ENCODE data around the gene PDE1A.

The PDE1A gene

GRCh38 chr2:182179176-182179575, 247.7 kb downstream of the PDE1A start:
- Histone ChIP-seq H3K4me3 (ENCODE audit: insufficient read length, low read depth) (no peak overlapping the region), H3K27me3 (ENCODE audit: insufficient read depth, insufficient read length) (no peaks in the 10 kb centered on the region)
- TF ChIP-seq YY1 (IDR thresholded peaks at IDR 0.05; ENCODE audit: insufficient read depth, insufficient read length) (no peak), ZNF274 (IDR thresholded peaks at IDR 0.05; ENCODE audit: low read depth, low read length) (no peak), SUZ12 (IDR thresholded peaks at IDR 0.05; ENCODE audit: extremely low read depth, insufficient read depth, insufficient read length) (no peak)

GRCh38 chr2:182173944-182174622, 252.8 kb downstream of the PDE1A start:
- Histone ChIP-seq H3K4me1 (ENCODE audit: insufficient read depth, insufficient read length) (no peaks in the 10 kb centered on the region), H3K4me3 (ENCODE audit: insufficient read length, low read depth) (no peak overlapping the region), H3K9ac (ENCODE audit: insufficient read length, low read depth) (no peak overlapping the region), H3K27me3 (ENCODE audit: insufficient read depth, insufficient read length) (no peaks in the 10 kb centered on the region), H3K36me3 (ENCODE audit: insufficient read depth, insufficient read length, low read length) (no peaks in the 10 kb centered on the region), H3K9me3 (ENCODE audit: insufficient read depth, low read length) (no peaks in the 10 kb centered on the region)
- TF ChIP-seq YY1 (IDR thresholded peaks at IDR 0.05; ENCODE audit: insufficient read depth, insufficient read length) (no peak), SUZ12 (IDR thresholded peaks at IDR 0.05; ENCODE audit: extremely low read depth, insufficient read depth, insufficient read length) (no peak), ZNF274 (IDR thresholded peaks at IDR 0.05; ENCODE audit: low read depth, low read length) (no peak)
- DNase-seq (ENCODE audit: low read depth, low spot score) = no peak

More at GRCh38 chr2:182179176-182179575, 247.7 kb downstream of the PDE1A start:
- Histone ChIP-seq H3K9me3 (ENCODE audit: insufficient read depth, low read length) (no peaks in the 10 kb centered on the region; the same call in 1 of the 2 replicates), H3K9ac (ENCODE audit: insufficient read length, low read depth) (no peak overlapping the region), H3K4me1 (ENCODE audit: insufficient read depth, insufficient read length) (no peaks in the 10 kb centered on the region), H3K36me3 (ENCODE audit: insufficient read depth, insufficient read length, low read length) (no peaks in the 10 kb centered on the region)
- DNase-seq (ENCODE audit: low read depth, low spot score) = no peak

- DNase-seq (ENCODE audit: low read depth, low spot score) = no peak
- H3K36me3 ChIP-seq (ENCODE audit: insufficient read depth, insufficient read length, low read length) = no peaks in the 10 kb centered on the region
- H3K9ac ChIP-seq (ENCODE audit: insufficient read length, low read depth) = no peak overlapping the region
- H3K27me3 ChIP-seq (ENCODE audit: insufficient read depth, insufficient read length) = no peaks in the 10 kb centered on the region
- H3K4me1 ChIP-seq (ENCODE audit: insufficient read depth, insufficient read length) = no peaks in the 10 kb centered on the region
- no peak for TF ChIP-seq ZNF274 (IDR thresholded peaks at IDR 0.05; ENCODE audit: low read depth, low read length)
- no peak for TF ChIP-seq SUZ12 (IDR thresholded peaks at IDR 0.05; ENCODE audit: extremely low read depth, insufficient read depth, insufficient read length)
- TF ChIP-seq YY1 (IDR thresholded peaks at IDR 0.05; ENCODE audit: insufficient read depth, insufficient read length) = no peak
- H3K9me3 ChIP-seq (ENCODE audit: insufficient read depth, low read length) = no peaks in the 10 kb centered on the region
- H3K4me3 ChIP-seq (ENCODE audit: insufficient read length, low read depth) = no peak overlapping the region
Observed at GRCh38 chr2:182170341-182170740, 256.5 kb downstream of the PDE1A start.

GRCh38 chr2:182167882-182168281, 259.0 kb downstream of the PDE1A start:
- TF ChIP-seq ZNF274 (IDR thresholded peaks at IDR 0.05; ENCODE audit: low read depth, low read length) = no peak
- TF ChIP-seq SUZ12 (IDR thresholded peaks at IDR 0.05; ENCODE audit: extremely low read depth, insufficient read depth, insufficient read length) = no peak
- no peak for TF ChIP-seq YY1 (IDR thresholded peaks at IDR 0.05; ENCODE audit: insufficient read depth, insufficient read length)
- Histone ChIP-seq H3K36me3 (ENCODE audit: insufficient read depth, insufficient read length, low read length) (no peaks in the 10 kb centered on the region), H3K4me1 (ENCODE audit: insufficient read depth, insufficient read length) (no peaks in the 10 kb centered on the region), H3K4me3 (ENCODE audit: insufficient read length, low read depth) (no peak overlapping the region), H3K9me3 (ENCODE audit: insufficient read depth, low read length) (no peaks in the 10 kb centered on the region), H3K27me3 (ENCODE audit: insufficient read depth, insufficient read length) (no peaks in the 10 kb centered on the region), H3K9ac (ENCODE audit: insufficient read length, low read depth) (no peak overlapping the region)
- no peak for DNase-seq (ENCODE audit: low read depth, low spot score)

GRCh38 chr2:182166841-182167240, 260.0 kb downstream of the PDE1A start:
- H3K4me1 ChIP-seq (ENCODE audit: insufficient read depth, insufficient read length) = no peaks in the 10 kb centered on the region
- H3K4me3 ChIP-seq (ENCODE audit: insufficient read length, low read depth) = no peak overlapping the region
- no peak overlapping the region for H3K9ac ChIP-seq (ENCODE audit: insufficient read length, low read depth)
- H3K9me3 ChIP-seq (ENCODE audit: insufficient read depth, low read length) = no peaks in the 10 kb centered on the region
- H3K27me3 ChIP-seq (ENCODE audit: insufficient read depth, insufficient read length) = no peaks in the 10 kb centered on the region
- H3K36me3 ChIP-seq (ENCODE audit: insufficient read depth, insufficient read length, low read length) = no peaks in the 10 kb centered on the region
- no peak for DNase-seq (ENCODE audit: low read depth, low spot score)
- TF ChIP-seq YY1 (IDR thresholded peaks at IDR 0.05; ENCODE audit: insufficient read depth, insufficient read length) (no peak), ZNF274 (IDR thresholded peaks at IDR 0.05; ENCODE audit: low read depth, low read length) (no peak), SUZ12 (IDR thresholded peaks at IDR 0.05; ENCODE audit: extremely low read depth, insufficient read depth, insufficient read length) (no peak)

- Histone ChIP-seq H3K36me3 (ENCODE audit: insufficient read depth, insufficient read length, low read length) (no peaks in the 10 kb centered on the region), H3K4me3 (ENCODE audit: insufficient read length, low read depth) (no peak overlapping the region), H3K4me1 (ENCODE audit: insufficient read depth, insufficient read length) (no peaks in the 10 kb centered on the region), H3K27me3 (ENCODE audit: insufficient read depth, insufficient read length) (no peaks in the 10 kb centered on the region), H3K9me3 (ENCODE audit: insufficient read depth, low read length) (no peaks in the 10 kb centered on the region), H3K9ac (ENCODE audit: insufficient read length, low read depth) (no peak overlapping the region)
- TF ChIP-seq YY1 (IDR thresholded peaks at IDR 0.05; ENCODE audit: insufficient read depth, insufficient read length) (no peak), SUZ12 (IDR thresholded peaks at IDR 0.05; ENCODE audit: extremely low read depth, insufficient read depth, insufficient read length) (no peak), ZNF274 (IDR thresholded peaks at IDR 0.05; ENCODE audit: low read depth, low read length) (no peak)
- DNase-seq (ENCODE audit: low read depth, low spot score) = no peak
Observed at GRCh38 chr2:182166406-182166805, 260.4 kb downstream of the PDE1A start.

GRCh38 chr2:182165202-182165601, 261.6 kb downstream of the PDE1A start:
- no peak for DNase-seq (ENCODE audit: low read depth, low spot score)
- no peaks in the 10 kb centered on the region for H3K4me1 ChIP-seq (ENCODE audit: insufficient read depth, insufficient read length)
- TF ChIP-seq SUZ12 (IDR thresholded peaks at IDR 0.05; ENCODE audit: extremely low read depth, insufficient read depth, insufficient read length) (no peak), ZNF274 (IDR thresholded peaks at IDR 0.05; ENCODE audit: low read depth, low read length) (no peak), YY1 (IDR thresholded peaks at IDR 0.05; ENCODE audit: insufficient read depth, insufficient read length) (no peak)
- H3K36me3 ChIP-seq (ENCODE audit: insufficient read depth, insufficient read length, low read length) = no peaks in the 10 kb centered on the region
- no peak overlapping the region for H3K9ac ChIP-seq (ENCODE audit: insufficient read length, low read depth)
- H3K4me3 ChIP-seq (ENCODE audit: insufficient read length, low read depth) = no peak overlapping the region
- no peaks in the 10 kb centered on the region for H3K9me3 ChIP-seq (ENCODE audit: insufficient read depth, low read length)
- H3K27me3 ChIP-seq (ENCODE audit: insufficient read depth, insufficient read length) = no peaks in the 10 kb centered on the region
